Hematopoietic multipotent progenitor cell (in vitro differentiated cells): Measurements from ENCODE around the gene IRS2. TPM values are rescaled to one million over a fixed set of nuclear protein-coding genes. Genes with fewer than 3 reads are reported as not detected.

Experiments
- DNase-seq, 3 donors: peaks; one replicate each; pipeline ENCODE4 v3.0.0-alpha.2; 2011 to 2015; ENCODE audit warnings: low read depth in 2 of 3, low spot score in 2 of 3
- total RNA-seq: library from RNA; depleted of rRNA; stranded (reverse); fragments of >200 nt; gene quantifications from one replicate; pipeline ENCODE4 v1.2.3, GENCODE V29; 2012

The IRS2 gene
- total RNA-seq, 1 donor = 9.4 TPM

DNA sequence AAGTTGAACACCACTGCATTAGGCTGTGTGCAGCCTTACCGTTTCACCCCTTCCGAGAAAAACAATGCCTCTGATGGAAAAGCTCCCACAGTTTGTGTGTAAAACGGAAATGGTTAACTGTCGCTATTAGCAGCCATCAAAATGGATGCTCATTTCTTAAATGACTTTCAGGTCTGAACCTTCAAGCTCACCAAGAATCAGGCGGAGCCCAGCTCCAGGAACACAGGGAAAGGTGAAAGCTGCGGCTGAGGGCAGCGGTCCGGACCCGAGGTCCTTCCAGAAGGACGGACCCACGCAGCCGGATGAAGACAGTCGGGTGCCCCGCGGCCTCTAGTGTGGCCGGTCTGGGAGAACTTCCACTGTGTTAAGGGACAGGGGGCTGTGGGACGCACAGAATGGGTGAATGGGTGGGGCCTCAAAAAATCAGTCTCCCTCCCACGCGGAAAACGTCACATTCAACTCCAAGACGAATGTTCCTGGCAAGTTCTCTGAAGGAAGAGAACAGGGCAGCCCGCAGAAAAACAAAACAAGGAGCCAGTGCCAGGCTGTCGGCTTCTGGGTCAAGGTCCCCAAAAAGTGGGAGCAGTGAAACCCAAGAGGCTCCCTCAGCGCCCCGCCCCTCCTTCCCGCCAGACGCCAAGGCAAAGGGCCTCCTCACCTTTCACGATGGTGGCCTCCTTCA lies 4.9 kb downstream of the IRS2 start:
- no peak for DNase-seq

GRCh38 chr13:109780845-109781383 lies 5.5 kb downstream of the IRS2 start:
- DNase-seq = no peak

- no peak for DNase-seq
These were observed 6.4 kb downstream of the IRS2 start for GRCh38 chr13:109779876-109780510.

DNA sequence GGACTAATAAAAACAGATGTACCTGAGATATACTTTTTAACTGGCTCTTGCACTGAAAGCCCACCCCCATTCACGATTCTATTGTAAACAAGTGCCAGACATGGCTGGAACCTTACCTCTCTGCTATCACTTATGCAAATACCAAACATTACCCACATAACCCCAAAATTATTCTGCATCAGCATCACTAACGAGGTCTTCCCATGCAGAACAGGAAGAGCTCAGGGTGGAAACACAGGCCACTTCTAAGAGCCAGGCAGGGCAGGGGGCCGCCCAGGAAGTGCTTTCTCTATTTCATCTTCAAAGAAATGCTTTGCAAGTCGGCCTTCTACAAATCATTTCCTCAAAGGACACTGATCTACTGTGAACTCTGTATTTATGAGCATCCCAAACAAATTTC lies 7.3 kb downstream of the IRS2 start:
- no peak for DNase-seq

- DNase-seq = peak in 1 of 3 donors; percentile 26
These were observed 8.3 kb downstream of the IRS2 start for GRCh38 chr13:109778102-109778542.

DNA sequence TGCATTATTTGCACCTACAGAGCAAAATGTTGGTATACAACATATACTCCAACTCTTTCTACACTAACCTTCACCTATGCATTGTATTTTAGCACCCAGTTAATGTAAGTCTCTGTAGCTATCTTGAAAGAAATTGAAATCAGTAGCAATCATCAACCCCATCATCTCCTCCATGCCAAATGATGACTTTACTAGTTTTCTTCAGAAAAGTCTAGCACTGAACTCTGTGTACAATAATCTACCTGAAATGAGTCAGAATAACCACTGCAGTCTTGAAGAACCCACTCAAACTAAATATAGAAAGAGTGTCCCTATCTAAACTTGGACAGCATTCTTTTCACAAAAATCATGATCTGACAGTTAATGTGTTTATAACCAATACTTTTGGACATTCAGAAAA lies 9.8 kb downstream of the IRS2 start:
- DNase-seq = no peak

GRCh38 chr13:109773786-109774185 lies 12.6 kb downstream of the IRS2 start:
- DNase-seq = no peak

GRCh38 chr13:109773276-109773675 lies 13.1 kb downstream of the IRS2 start:
- no peak for DNase-seq

DNA sequence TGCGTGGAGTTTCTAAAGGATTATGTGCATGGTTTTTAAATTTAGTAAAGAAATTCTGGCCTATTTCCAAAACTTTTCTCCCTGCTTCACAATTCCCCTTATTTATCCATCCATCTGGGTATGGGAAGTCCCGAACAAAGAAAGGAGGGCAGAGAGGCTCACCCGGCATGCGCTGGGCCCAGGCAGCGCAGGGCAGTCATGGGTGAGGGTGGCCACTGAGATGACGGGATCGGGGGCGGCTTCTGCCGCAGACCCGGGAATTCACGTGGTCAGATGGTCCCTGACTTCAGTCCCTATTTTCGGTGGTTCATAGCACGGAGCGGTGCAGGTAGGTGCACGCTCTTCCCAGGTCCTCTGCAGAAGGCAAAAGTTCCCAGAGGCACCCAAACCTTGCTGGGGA lies 14.5 kb downstream of the IRS2 start:
- no peak for DNase-seq

DNA sequence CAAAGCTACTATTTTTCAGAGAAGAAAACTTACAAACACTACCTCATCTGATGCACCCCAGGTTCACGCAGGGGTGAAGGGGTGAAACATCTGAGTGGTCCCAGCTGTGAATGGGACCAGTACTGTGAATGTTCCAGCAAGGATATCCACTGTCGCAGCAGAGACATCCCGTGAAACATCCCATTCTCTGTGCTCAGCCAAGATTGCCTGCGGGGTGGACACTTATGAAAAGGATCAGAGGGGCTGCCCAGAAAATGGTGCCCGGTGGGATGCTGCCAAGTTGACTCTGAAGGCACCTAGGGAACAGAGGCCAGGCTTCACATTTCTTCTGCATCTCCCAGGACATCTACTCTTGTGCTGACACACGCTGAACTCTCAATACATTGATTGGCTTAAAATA lies 15.9 kb downstream of the IRS2 start:
- no peak for DNase-seq

DNA sequence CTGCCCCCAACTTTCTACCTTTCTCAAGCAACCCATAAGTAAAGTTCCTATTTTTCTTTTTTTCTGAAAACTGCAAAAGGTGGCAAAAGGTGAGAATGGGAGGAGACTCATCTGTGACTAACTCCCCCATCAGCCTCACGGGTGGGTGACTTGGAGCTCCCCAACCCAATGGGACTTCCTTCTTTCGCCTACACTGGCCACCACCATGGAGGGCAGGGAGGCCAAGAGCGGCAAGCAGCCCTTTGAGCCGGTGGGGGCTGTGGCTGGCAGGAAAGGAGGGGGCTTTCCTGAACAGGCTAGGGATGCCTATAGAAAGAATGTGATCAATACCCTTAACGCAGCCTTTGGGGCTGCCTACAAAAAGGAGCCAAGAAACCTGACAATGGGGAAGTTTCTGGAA lies 16.5 kb downstream of the IRS2 start:
- DNase-seq = no peak

DNA sequence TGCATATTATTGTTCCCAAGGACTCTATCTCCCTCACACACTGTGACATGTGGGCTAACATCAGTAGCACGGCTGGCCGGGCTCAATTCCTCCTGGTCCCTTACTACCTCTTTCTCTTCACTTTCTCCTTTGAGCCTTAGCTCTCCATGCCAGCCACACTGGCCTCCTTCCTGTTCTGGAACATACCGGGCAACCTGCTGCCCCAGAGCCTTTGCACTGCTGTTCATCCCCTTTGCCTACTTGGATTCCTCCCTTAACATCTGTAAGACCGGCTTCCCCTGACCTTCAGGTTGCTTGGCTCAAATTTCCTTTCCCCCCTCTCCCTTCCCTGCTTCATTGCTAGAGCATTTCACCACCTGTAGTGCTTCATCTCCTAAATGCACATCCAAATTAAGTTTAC lies 17.1 kb downstream of the IRS2 start:
- DNase-seq = no peak

GRCh38 chr13:109768616-109769015 lies 17.8 kb downstream of the IRS2 start:
- DNase-seq = no peak

DNA sequence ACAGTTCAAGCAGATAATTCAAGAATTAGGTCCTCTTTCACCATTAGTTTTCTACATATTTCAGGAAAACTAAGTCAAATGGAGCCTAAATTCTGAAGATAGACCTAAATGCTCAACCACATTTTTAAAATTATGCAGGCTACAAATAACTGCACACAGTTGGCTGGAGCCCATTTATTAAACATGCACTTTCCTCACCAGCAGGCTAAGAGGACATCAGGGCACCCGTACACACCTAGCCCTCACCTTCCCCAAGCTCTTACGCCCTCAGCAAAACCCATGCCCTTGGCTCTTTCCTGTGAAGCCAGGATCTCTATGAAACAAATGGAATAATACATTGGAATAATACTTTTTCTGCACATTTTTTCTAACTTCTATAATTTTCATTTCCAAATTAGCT lies 18.2 kb downstream of the IRS2 start:
- no peak for DNase-seq

DNA sequence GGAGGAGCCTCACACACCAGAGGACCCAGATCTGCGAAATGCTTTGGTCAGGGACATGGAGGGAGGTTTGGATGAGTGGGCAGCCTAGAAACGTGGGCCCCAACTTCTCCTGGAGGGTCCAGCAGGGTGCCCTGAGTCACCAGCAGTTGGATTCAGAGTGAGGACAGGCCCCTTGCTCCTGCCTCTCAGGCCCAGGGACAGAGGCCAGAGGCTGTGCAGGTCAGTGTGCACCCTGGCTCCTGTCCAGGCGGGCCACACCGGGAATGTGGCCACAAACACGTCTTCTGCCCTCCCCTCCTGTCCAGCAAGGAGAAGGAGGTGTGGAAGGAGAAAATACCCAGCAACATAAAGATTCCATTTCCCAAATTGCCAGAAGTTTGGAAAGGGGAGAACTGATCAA lies 19.4 kb downstream of the IRS2 start:
- no peak for DNase-seq

GRCh38 chr13:109764470-109765291 lies 21.7 kb downstream of the IRS2 start:
- peak in 1 of 3 donors; percentile 46 for DNase-seq

- no peak for DNase-seq
These were observed 22.3 kb downstream of the IRS2 start for GRCh38 chr13:109764045-109764444.

DNA sequence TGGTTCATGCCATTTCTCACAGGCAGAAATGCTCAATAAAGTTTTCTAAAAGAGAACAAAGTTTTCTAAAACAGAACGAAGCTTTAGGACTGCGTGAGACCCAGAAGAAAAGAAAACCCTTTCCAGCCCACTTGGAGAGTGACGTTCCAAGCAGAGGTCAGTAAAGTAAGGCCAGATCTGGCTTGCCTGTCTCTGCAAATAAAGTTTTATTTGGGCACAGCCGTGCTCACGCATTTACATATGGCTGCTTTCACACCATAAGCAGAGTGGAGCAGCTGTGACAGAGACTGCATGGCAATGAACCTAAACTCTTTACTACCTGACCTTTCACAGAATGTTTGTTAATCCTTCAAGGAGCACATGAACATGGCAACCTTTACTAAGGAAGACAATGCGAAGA lies 23.6 kb downstream of the IRS2 start:
- DNase-seq = no peak

- DNase-seq = no peak
These were observed 24.7 kb downstream of the IRS2 start for GRCh38 chr13:109761695-109762094.

DNA sequence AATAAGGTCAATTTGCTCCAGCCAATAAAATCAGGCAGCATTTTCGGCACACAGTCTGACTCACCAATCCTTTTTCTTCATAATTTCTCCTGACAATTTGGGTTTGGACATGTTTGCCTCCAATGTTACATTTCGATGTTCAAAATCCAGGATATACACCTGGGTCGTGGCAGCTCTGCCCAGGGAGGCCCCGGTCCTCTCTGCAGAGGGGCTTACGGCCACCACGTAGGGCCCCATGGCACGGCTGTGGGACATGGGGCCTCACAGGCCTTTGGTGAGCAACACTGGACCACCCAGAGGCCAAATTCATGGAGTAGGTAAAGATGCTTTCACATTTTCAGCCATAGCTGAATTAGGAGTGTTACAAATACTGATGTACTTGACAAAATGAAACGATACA lies 25.4 kb downstream of the IRS2 start:
- DNase-seq = no peak

GRCh38 chr13:109760402-109760801 lies 26.0 kb downstream of the IRS2 start:
- no peak for DNase-seq
